ENCODE results near the gene ENGASE. TPM values are rescaled to one million over a fixed set of nuclear protein-coding genes. Genes with fewer than 3 reads are reported as not detected.
A peak's percentile ranks its signal among the peaks of the same experiment; 100 is the strongest.

Gene ENGASE
- total and polyA plus RNA-seq, 9 of the 15 experiments (the other 6 are each of a cell fraction or from before 2014, with no cell fraction given) = 0.06 to 45.5 (median 13.9) TPM

DNA sequence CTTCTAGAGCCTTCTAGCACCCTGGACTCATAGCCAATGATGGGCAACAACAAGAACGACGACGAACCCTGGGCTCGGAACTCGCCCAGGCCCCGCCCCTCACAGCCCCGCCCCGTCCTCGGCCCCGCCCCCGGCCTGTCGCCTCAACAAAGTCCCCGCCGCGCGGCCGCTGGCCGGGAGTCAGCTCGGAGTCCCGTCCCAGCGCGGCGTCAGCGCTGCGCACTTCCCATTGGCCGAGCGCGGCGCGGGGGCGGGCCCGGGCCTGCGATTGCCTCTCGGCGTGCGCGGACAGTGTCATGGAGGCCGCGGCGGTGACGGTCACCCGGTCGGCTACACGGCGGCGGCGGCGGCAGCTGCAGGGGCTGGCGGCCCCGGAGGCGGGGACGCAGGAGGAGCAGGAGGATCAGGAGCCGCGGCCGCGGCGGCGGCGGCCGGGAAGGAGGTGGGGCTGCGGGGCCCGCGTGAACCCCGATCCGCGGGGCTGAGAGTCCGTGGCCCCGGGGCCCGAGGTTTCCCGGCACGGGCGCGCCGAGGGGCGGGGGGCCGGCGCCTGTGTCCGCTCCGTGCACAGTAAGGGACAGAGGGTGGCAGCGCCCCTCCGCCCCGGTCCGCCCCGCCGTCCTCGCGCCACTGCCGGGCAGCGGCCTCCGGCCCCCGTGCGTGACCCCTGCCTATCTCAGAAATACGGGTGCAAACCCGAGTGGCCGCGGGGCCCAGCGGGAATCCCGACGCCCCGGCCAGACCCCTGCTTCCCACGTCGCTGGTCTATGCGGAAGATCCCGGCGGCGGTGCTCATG is at the start of gene ENGASE (continued):
- TF ChIP-seq BDP1 (IDR thresholded peaks at IDR 0.05; ENCODE audit: insufficient read depth, insufficient read length) (no peak), HSF4 (CRISPR knock-in tag; IDR thresholded peaks at IDR 0.05; ENCODE audit: borderline replicate concordance) (no peak), ZNF232 (CRISPR knock-in tag; IDR thresholded peaks at IDR 0.05) (no peak), CBFA2T2 (conservative IDR thresholded peaks at IDR 0.05) (no peak), MTA2 (IDR thresholded peaks at IDR 0.05; ENCODE audit: low read depth) (no peak), ATF1 (CRISPR knock-in tag; IDR thresholded peaks at IDR 0.05) (no peak), ATF1 (tag; IDR thresholded peaks at IDR 0.05) (peak; percentile 56), RBFOX2 (IDR thresholded peaks at IDR 0.05; ENCODE audit: low read depth, low read length) (peak; percentile 94), ZFPM2 (CRISPR knock-in tag; IDR thresholded peaks at IDR 0.05) (no peak), E2F3 (CRISPR knock-in tag; IDR thresholded peaks at IDR 0.05) (no peak), KLF16 (IDR thresholded peaks at IDR 0.05) (no peak), RFX1 (IDR thresholded peaks at IDR 0.05) (no peak), CBFB (CRISPR knock-in tag; IDR thresholded peaks at IDR 0.05) (no peak), RBBP5 (IDR thresholded peaks at IDR 0.05; ENCODE audit: borderline replicate concordance, insufficient read depth, low read length, poor library complexity, severe bottlenecking) (peak; percentile 66), POU5F1 (IDR thresholded peaks at IDR 0.05; ENCODE audit: borderline replicate concordance, low read depth, low read length, partially characterized antibody) (no peak), TOE1 (IDR thresholded peaks at IDR 0.05; ENCODE audit: borderline replicate concordance) (no peak), TOE1 (CRISPR knock-in tag; IDR thresholded peaks at IDR 0.05; ENCODE audit: borderline replicate concordance, low read depth) (0 out of 2 replicates have a peak, but pooled peaks have one; percentile 42), NEUROD1 (IDR thresholded peaks at IDR 0.05; ENCODE audit: borderline replicate concordance, low read depth, low read length, partially characterized antibody) (no peak), MAZ (CRISPR knock-in tag; conservative IDR thresholded peaks at IDR 0.05 in 1 of 2, IDR thresholded peaks at IDR 0.05 in 1 of 2) (peak in 1 of 2 experiments; percentile 83; a peak in 2 of 4 replicates), ZNF274 (IDR thresholded peaks at IDR 0.05; ENCODE audit: borderline replicate concordance, low read depth, low read length) (no peak), TAL1 (IDR thresholded peaks at IDR 0.05) (no peak), SREBF2 (CRISPR knock-in tag; IDR thresholded peaks at IDR 0.05) (no peak), NRF1 (conservative IDR thresholded peaks at IDR 0.05 in 1 of 2, IDR thresholded peaks at IDR 0.05 in 1 of 2) (peak; percentile 81 to 82; a peak in 3 of 4 replicates)
- TF ChIP-seq, protein P1, sequence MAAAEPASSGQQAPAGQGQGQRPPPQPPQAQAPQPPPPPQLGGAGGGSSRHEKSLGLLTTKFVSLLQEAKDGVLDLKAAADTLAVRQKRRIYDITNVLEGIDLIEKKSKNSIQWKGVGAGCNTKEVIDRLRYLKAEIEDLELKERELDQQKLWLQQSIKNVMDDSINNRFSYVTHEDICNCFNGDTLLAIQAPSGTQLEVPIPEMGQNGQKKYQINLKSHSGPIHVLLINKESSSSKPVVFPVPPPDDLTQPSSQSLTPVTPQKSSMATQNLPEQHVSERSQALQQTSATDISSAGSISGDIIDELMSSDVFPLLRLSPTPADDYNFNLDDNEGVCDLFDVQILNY (CRISPR knock-in tag; IDR thresholded peaks at IDR 0.05) = no peak
- TF ChIP-seq, protein P2, sequence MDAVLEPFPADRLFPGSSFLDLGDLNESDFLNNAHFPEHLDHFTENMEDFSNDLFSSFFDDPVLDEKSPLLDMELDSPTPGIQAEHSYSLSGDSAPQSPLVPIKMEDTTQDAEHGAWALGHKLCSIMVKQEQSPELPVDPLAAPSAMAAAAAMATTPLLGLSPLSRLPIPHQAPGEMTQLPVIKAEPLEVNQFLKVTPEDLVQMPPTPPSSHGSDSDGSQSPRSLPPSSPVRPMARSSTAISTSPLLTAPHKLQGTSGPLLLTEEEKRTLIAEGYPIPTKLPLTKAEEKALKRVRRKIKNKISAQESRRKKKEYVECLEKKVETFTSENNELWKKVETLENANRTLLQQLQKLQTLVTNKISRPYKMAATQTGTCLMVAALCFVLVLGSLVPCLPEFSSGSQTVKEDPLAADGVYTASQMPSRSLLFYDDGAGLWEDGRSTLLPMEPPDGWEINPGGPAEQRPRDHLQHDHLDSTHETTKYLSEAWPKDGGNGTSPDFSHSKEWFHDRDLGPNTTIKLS (IDR thresholded peaks at IDR 0.05; ENCODE audit: borderline replicate concordance, low read depth) = no peak
- TF ChIP-seq, protein P3, sequence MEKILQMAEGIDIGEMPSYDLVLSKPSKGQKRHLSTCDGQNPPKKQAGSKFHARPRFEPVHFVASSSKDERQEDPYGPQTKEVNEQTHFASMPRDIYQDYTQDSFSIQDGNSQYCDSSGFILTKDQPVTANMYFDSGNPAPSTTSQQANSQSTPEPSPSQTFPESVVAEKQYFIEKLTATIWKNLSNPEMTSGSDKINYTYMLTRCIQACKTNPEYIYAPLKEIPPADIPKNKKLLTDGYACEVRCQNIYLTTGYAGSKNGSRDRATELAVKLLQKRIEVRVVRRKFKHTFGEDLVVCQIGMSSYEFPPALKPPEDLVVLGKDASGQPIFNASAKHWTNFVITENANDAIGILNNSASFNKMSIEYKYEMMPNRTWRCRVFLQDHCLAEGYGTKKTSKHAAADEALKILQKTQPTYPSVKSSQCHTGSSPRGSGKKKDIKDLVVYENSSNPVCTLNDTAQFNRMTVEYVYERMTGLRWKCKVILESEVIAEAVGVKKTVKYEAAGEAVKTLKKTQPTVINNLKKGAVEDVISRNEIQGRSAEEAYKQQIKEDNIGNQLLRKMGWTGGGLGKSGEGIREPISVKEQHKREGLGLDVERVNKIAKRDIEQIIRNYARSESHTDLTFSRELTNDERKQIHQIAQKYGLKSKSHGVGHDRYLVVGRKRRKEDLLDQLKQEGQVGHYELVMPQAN (IDR thresholded peaks at IDR 0.05; ENCODE audit: borderline replicate concordance) = no peak
